Spleen (tissue), 7 donors: Measurements from ENCODE around the gene SCGB1A1.
"Not testable (repeated sequence)": the region's sequence is repeated elsewhere in the genome, so short reads cannot be mapped to it uniquely, and the experiment has no call there.

ENCODE experiments used
- POLR2AphosphoS5 ChIP-seq, 3 donors: sonication (generic); formaldehyde crosslinking; IDR thresholded peaks; one replicate each; pipeline ENCODE4 v1.5.1; 2017; ENCODE audit warnings: antibody characterized with exemption in 3 of 3
- TF ChIP-seq, protein P1 (sequence below), 11 experiments: fragments of 200-600 bp in 7 of 11; fragments of 450-650 bp in 4 of 11; sonication (generic) in 4 of 11; IDR thresholded peaks in 8 of 11; conservative IDR thresholded peaks in 3 of 11; 1 replicate in 7 of 11; 2 replicates in 4 of 11; pipeline versions ENCODE4 v1.4.0 to v1.8.0; 2016 to 2021; ENCODE audit warnings: antibody characterized with exemption in 11 of 11, inconsistent platforms in 4 of 11, mild to moderate bottlenecking in 1 of 11
- donor health status: DM: no; HTN: no; CAD: no; lungs with moderate emphysema.
- donor health status: DM: no; HTN: no; CAD: no.
- donor health status: DM: no; HTN: no; CAD: no.

DNA sequence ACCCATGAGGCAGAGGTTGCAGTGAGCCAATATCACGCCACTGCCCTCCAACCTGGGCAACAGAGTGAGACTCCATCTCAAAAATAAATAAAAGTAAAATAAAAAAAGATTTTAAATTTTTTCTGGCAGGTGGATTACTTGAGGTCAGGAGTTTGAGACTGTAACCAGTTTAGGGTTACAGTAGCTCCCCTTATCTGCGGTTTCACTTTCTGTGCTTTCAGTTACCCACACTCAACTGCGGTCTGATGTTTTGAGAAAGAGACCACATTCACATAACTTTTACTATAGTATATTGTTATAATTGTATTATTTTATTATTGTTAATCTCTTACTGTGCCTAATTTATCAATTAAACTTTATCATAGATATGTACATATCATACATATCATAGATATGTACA lies 32.8 kb upstream of the SCGB1A1 start:
- TF ChIP-seq, protein P1, sequence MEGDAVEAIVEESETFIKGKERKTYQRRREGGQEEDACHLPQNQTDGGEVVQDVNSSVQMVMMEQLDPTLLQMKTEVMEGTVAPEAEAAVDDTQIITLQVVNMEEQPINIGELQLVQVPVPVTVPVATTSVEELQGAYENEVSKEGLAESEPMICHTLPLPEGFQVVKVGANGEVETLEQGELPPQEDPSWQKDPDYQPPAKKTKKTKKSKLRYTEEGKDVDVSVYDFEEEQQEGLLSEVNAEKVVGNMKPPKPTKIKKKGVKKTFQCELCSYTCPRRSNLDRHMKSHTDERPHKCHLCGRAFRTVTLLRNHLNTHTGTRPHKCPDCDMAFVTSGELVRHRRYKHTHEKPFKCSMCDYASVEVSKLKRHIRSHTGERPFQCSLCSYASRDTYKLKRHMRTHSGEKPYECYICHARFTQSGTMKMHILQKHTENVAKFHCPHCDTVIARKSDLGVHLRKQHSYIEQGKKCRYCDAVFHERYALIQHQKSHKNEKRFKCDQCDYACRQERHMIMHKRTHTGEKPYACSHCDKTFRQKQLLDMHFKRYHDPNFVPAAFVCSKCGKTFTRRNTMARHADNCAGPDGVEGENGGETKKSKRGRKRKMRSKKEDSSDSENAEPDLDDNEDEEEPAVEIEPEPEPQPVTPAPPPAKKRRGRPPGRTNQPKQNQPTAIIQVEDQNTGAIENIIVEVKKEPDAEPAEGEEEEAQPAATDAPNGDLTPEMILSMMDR (IDR thresholded peaks at IDR 0.05 in 8 of 11, conservative IDR thresholded peaks at IDR 0.05 in 3 of 11), result not testable (repeated sequence)
- not testable (repeated sequence) for TF ChIP-seq POLR2AphosphoS5 (IDR thresholded peaks at IDR 0.05)
